ENCODE measurements around the gene VAV1. TPM values are rescaled to one million over a fixed set of nuclear protein-coding genes. Genes with fewer than 3 reads are reported as not detected.
A peak's percentile ranks its signal among the peaks of the same experiment; 100 is the strongest.

Gene VAV1
- total and polyA plus RNA-seq, 9 of the 15 experiments (the other 6 are each of a cell fraction or from before 2014, with no cell fraction given), result 0.46 to 20.1 (median 11.1) TPM

GRCh38 chr19:6767357-6768235 lies 4.9 kb upstream of the VAV1 start, which contains the start of gene SH2D3A (continued):
- TF ChIP-seq CEBPG (CRISPR knock-in tag; IDR thresholded peaks at IDR 0.05) (no peak), CEBPG (tag; conservative IDR thresholded peaks at IDR 0.05 in 1 of 2, IDR thresholded peaks at IDR 0.05 in 1 of 2) (no peak), ZBTB2 (IDR thresholded peaks at IDR 0.05) (0 out of 2 replicates have a peak, but pooled peaks have one; percentile 7), USF1 (CRISPR knock-in tag; IDR thresholded peaks at IDR 0.05) (no peak), IFI16 (CRISPR knock-in tag; IDR thresholded peaks at IDR 0.05) (no peak), ZBTB17 (CRISPR knock-in tag; IDR thresholded peaks at IDR 0.05) (no peak), SIRT6 (IDR thresholded peaks at IDR 0.05; ENCODE audit: low read depth, low read length) (no peak), ZBTB9 (CRISPR knock-in tag; IDR thresholded peaks at IDR 0.05) (no peak; the same call in 1 of the 2 replicates), NR1H2 (CRISPR knock-in tag; IDR thresholded peaks at IDR 0.05) (no peak), ASH1L (IDR thresholded peaks at IDR 0.05; ENCODE audit: borderline replicate concordance, low read depth, partially characterized antibody) (no peak), NCOA1 (IDR thresholded peaks at IDR 0.05; ENCODE audit: low read depth) (no peak), KDM2B (CRISPR knock-in tag; IDR thresholded peaks at IDR 0.05) (no peak), PHB2 (IDR thresholded peaks at IDR 0.05; ENCODE audit: low read depth) (no peak), GTF2B (IDR thresholded peaks at IDR 0.05; ENCODE audit: extremely low read depth, insufficient read length) (no peak), BCL6 (CRISPR knock-in tag; IDR thresholded peaks at IDR 0.05) (no peak), DACH1 (IDR thresholded peaks at IDR 0.05; ENCODE audit: partially characterized antibody) (no peak), NCOA4 (IDR thresholded peaks at IDR 0.05; ENCODE audit: partially characterized antibody) (no peak), ZFP36 (IDR thresholded peaks at IDR 0.05; ENCODE audit: low read depth, low read length, partially characterized antibody) (peak; percentile 100), ARID3B (CRISPR knock-in tag; IDR thresholded peaks at IDR 0.05; ENCODE audit: borderline replicate concordance) (no peak), ZNF23 (CRISPR knock-in tag; IDR thresholded peaks at IDR 0.05) (no peak), USF2 (CRISPR knock-in tag; IDR thresholded peaks at IDR 0.05) (no peak)

All from K562 (cell line).